Measurements from ENCODE around the gene HK3. TPM values are rescaled to one million over a fixed set of nuclear protein-coding genes. Genes with fewer than 3 reads are reported as not detected.

HK3 gene
- total RNA-seq, 2 donors from 2014 or later = 1.8 to 3.6 TPM

DNA sequence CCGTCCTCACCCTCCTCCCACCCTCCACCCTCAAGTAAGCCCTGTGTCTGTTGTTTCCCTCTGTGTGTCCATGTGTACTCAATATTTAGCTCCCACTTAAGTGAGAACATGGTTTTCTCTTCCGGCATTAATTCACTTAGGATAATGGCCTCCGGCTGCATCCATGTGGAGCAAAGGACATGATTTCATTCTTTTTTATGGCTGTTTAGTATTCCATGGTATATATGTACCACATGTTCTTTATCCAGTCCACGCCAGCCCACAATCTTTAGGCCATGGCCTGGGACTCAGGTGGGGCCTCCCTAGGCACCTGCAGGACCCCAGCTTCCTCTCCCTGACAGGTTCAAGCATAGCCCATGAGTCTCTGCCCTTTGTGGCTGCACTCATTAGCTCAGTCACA lies 65.9 kb downstream of the HK3 start:
- H3K4me3 ChIP-seq = no peak overlapping the region
- WGBS, 2 donors = 69 to 72% methylated on average over 4 of the region's 4 CpGs
- no peaks in the 10 kb centered on the region for H3K36me3 ChIP-seq (replicated peaks in 1 of 2; ENCODE audit: insufficient read depth in 1 of 2, low read depth in 2 of 2)
- no peak overlapping the region for H3K27ac ChIP-seq
- DNase-seq (no peak), ATAC-seq (no peak)
- no peaks in the 10 kb centered on the region for H3K4me1 ChIP-seq
- no peaks in the 10 kb centered on the region for H3K27me3 ChIP-seq
- TF ChIP-seq POLR2A (IDR thresholded peaks at IDR 0.05) = no peak
- TF ChIP-seq, protein P1, sequence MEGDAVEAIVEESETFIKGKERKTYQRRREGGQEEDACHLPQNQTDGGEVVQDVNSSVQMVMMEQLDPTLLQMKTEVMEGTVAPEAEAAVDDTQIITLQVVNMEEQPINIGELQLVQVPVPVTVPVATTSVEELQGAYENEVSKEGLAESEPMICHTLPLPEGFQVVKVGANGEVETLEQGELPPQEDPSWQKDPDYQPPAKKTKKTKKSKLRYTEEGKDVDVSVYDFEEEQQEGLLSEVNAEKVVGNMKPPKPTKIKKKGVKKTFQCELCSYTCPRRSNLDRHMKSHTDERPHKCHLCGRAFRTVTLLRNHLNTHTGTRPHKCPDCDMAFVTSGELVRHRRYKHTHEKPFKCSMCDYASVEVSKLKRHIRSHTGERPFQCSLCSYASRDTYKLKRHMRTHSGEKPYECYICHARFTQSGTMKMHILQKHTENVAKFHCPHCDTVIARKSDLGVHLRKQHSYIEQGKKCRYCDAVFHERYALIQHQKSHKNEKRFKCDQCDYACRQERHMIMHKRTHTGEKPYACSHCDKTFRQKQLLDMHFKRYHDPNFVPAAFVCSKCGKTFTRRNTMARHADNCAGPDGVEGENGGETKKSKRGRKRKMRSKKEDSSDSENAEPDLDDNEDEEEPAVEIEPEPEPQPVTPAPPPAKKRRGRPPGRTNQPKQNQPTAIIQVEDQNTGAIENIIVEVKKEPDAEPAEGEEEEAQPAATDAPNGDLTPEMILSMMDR (IDR thresholded peaks at IDR 0.05) = no peak
- H3K9me3 ChIP-seq = no peaks in the 10 kb centered on the region
- intact Hi-C loops (cut with DNase I) = no loop called here

DNA sequence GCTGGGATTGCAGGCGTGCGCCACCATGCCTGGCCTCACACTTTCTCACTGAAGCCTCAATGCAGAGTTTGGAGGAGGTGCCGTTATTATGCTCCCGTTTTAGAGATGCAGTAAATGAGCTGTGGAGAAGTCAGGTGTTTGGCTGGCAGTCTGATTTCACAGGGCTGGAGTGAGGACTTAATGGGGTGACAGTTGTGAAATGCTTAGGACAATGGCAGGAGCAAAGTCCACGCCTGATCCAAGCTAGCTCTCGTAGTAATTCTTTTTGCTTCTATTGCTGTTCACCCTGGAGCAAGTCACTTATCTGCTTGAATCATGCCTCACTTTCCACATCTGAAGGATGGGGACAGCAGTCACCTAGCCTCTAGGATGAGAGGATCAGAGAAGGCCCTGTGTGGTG lies 67.0 kb downstream of the HK3 start:
- Histone ChIP-seq H3K4me1 (no peaks in the 10 kb centered on the region), H3K4me3 (no peak overlapping the region), H3K27me3 (no peaks in the 10 kb centered on the region), H3K27ac (no peak overlapping the region), H3K9me3 (no peaks in the 10 kb centered on the region), H3K36me3 (replicated peaks in 1 of 2; ENCODE audit: insufficient read depth in 1 of 2, low read depth in 2 of 2) (no peaks in the 10 kb centered on the region)
- intact Hi-C loops (cut with DNase I) = no loop called here
- ATAC-seq (no peak), DNase-seq (no peak)
- TF ChIP-seq, protein P1 (IDR thresholded peaks at IDR 0.05) = no peak
- WGBS, 2 donors = 65 to 69% methylated on average over 5 to 6 of the region's 6 CpGs

DNA sequence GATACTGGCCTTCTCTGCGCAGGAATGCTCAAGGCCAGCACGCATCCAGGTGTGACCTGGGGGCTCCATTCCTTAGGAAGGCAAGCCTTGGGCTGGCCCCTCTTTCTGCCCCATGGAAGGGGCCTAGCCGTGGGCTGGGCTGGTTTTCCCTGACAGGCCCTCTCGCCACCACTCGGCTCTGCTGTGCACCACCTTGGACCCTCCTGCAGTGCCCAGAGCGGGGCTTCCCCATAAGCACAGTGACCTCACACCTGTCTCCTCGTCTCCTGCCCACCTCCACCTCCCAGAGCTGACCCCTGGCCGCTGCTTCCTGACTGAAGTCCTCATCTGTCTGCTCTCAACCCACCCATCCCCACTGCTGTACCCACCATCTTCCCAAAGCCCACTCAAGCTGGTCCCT lies 67.7 kb downstream of the HK3 start:
- TF ChIP-seq POLR2A (IDR thresholded peaks at IDR 0.05) = no peak
- TF ChIP-seq, protein P1 (IDR thresholded peaks at IDR 0.05) = no peak
- 57 to 61% methylated on average over 7 to 8 of the region's 8 CpGs for WGBS, 2 donors
- Histone ChIP-seq H3K4me1 (no peaks in the 10 kb centered on the region), H3K4me3 (no peak overlapping the region), H3K27me3 (no peaks in the 10 kb centered on the region), H3K27ac (no peak overlapping the region), H3K9me3 (no peaks in the 10 kb centered on the region), H3K36me3 (replicated peaks in 1 of 2; ENCODE audit: insufficient read depth in 1 of 2, low read depth in 2 of 2) (no peaks in the 10 kb centered on the region)
- intact Hi-C loops (cut with DNase I) = no loop called here
- ATAC-seq (no peak), DNase-seq (no peak)

DNA sequence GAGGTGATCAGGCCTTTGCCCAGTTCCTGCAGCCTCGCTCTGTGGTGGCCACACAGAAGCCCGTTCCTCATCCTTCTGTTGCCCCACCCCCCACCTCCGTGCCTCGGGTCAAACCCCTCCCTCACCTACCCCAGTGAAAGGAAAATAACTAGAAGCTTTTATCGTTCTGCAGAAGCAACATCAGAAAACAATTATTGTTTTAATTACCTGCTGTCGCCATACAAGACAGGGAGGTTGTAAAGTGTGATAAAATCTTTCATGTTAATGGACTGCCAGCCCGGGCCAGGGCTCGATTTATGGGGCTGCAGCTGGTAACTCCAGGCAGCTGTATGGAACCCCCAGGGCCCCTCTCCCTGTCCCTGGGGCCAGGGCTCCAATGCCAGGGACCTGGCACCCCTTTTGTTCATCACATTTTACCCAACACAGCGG lies 68.1 kb downstream of the HK3 start:
- H3K27me3 ChIP-seq = no peaks in the 10 kb centered on the region
- TF ChIP-seq, protein P1 (IDR thresholded peaks at IDR 0.05) = no peak
- TF ChIP-seq POLR2A (IDR thresholded peaks at IDR 0.05) = no peak
- no peak overlapping the region for H3K4me3 ChIP-seq
- H3K36me3 ChIP-seq (replicated peaks in 1 of 2; ENCODE audit: insufficient read depth in 1 of 2, low read depth in 2 of 2) = no peaks in the 10 kb centered on the region
- ATAC-seq = no peak
- no peaks in the 10 kb centered on the region for H3K4me1 ChIP-seq
- WGBS, 2 donors = 29 to 40% methylated on average over 7 to 9 of the region's 9 CpGs
- no peak overlapping the region for H3K27ac ChIP-seq
- DNase-seq = no peak
- H3K9me3 ChIP-seq = no peaks in the 10 kb centered on the region
- intact Hi-C loops (cut with DNase I) = no loop called here

Other genes starting within 250 kb of the HK3 start
- gene UNC5A, start 88.8 kb downstream of the HK3 start, total RNA-seq = under 1 TPM; 0.52 to 0.66 TPM
- gene UIMC1, start 107.4 kb upstream of the HK3 start, total RNA-seq = 10 to 100 TPM; 19.1 to 27.2 TPM
- gene ZNF346, start 123.3 kb upstream of the HK3 start, total RNA-seq = 10 to 100 TPM; 13.5 to 14.5 TPM
- gene FGFR4, start 187.6 kb upstream of the HK3 start, total RNA-seq = 10 to 100 TPM; 33.7 to 63.9 TPM
- gene NSD1, start 234.4 kb upstream of the HK3 start, total RNA-seq = 10 to 100 TPM; 29.8 to 32.0 TPM

Measured in body of pancreas (tissue), 4 donors.